ENCODE data around the gene DYRK3. TPM values are rescaled to one million over a fixed set of nuclear protein-coding genes. Genes with fewer than 3 reads are reported as not detected.

DYRK3 gene
- total and polyA plus RNA-seq, 2 of the 13 experiments (the other 11 are each of a cell fraction or from before 2014, with no cell fraction given) = 0.48 to 2.8 TPM

DNA sequence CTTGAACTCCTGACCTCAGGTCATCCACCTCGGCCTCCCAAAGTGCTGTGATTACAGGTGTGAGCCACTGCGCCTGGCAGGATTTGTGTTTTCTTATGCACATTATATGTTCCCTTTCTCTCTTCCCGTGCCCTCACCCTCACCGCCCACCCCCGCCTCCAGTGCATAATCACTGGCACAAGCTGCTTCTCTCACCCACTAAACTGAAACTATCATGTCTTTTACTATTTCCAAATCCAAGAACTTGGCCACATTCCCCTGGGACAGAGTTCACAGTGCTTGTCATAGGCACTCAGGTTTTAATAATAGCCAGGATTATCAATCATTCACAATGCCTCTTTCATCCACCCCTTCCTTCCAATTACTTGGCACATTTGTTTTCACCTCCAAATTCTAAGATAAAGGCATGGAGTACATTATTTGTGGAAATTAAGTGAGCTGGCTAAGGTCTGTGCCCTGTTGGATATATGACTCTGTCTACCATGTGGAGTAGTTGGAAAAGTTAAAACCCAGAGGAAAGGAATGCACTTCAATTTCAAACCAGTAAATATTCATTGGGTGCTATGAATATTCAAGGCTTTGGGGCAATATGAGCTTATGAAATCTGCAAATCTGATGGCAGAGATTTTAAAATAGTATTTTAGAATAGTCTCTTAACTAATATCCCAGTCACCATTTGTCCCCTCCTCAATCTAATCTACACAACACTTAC, 31.8 kb downstream of the DYRK3 start:
- ChIA-PET CTCF (ENCODE audit: low intra/inter-chr PET ratio, low total read pairs) (no interaction called here), POLR2A (no interaction called here)
- no peak for ATAC-seq
- no peaks in the 10 kb centered on the region for H3K79me2 ChIP-seq (ENCODE audit: insufficient read depth, low read length)
- peaks cover 3 to 50% of the 10 kb centered on the region in 2 experiments; a peak in 4 of 5 replicates for H3K27me3 ChIP-seq (ENCODE audit: control insufficient read depth in 1 of 2, insufficient read depth in 2 of 2, low read length in 2 of 2)
- intact Hi-C loops (cut with micrococcal nuclease; ENCODE audit: unreplicated experiment) = no loop called here
- WGBS (ENCODE audit: low lambda C conversion rate) = 28% methylated on average over 5 of the region's 5 CpGs
- no peaks in the 10 kb centered on the region for H3K36me3 ChIP-seq (replicated peaks in 1 of 2; ENCODE audit: control insufficient read depth in 1 of 2, insufficient read depth in 2 of 2, low read length in 2 of 2)
- H3K4me2 ChIP-seq (ENCODE audit: low read depth, low read length) = no peak overlapping the region
- no peak overlapping the region for H2AFZ ChIP-seq (ENCODE audit: low read length)
- no peak overlapping the region for H3K4me3 ChIP-seq (replicated peaks in 1 of 3; ENCODE audit: insufficient read depth in 1 of 3, low read depth in 2 of 3, low read length in 3 of 3)
- H3K9ac ChIP-seq (ENCODE audit: insufficient read depth, low read depth, low read length) = no peak overlapping the region
- H4K20me1 ChIP-seq (ENCODE audit: insufficient read depth, low read length) = no peaks in the 10 kb centered on the region
- BruUV-seq (replicated peaks) = no TSS peak
- in situ Hi-C loops (cut with HindIII; ENCODE audit: extremely low pct_ligation_motif_present, low pct_unique_long_range_greater_than_20kb) = loop anchor here (5.0 kb wide), 1 partner anchor 35 kb away; no protein-coding TSS in a partner anchor
- no peaks in the 10 kb centered on the region for H3K9me3 ChIP-seq (ENCODE audit: low read length)
- H3K27ac ChIP-seq (ENCODE audit: extremely low read length, insufficient read depth, low read length) = no peak overlapping the region
- H3K4me1 ChIP-seq (ENCODE audit: insufficient read depth, low read length) = 0 out of 2 replicates have a peak, but pooled peaks cover 13% of the 10 kb centered on the region
- TF ChIP-seq ZNF17 (CRISPR knock-in tag; IDR thresholded peaks at IDR 0.05) (no peak), ZKSCAN1 (IDR thresholded peaks at IDR 0.05; ENCODE audit: low read length) (no peak), ZSCAN9 (CRISPR knock-in tag; IDR thresholded peaks at IDR 0.05; ENCODE audit: borderline replicate concordance) (no peak), SP2 (CRISPR knock-in tag; IDR thresholded peaks at IDR 0.05) (no peak), SETDB1 (CRISPR knock-in tag; IDR thresholded peaks at IDR 0.05; ENCODE audit: borderline replicate concordance) (no peak), ZNF367 (CRISPR knock-in tag; IDR thresholded peaks at IDR 0.05; ENCODE audit: borderline replicate concordance) (no peak)
- TF ChIP-seq, protein P1, sequence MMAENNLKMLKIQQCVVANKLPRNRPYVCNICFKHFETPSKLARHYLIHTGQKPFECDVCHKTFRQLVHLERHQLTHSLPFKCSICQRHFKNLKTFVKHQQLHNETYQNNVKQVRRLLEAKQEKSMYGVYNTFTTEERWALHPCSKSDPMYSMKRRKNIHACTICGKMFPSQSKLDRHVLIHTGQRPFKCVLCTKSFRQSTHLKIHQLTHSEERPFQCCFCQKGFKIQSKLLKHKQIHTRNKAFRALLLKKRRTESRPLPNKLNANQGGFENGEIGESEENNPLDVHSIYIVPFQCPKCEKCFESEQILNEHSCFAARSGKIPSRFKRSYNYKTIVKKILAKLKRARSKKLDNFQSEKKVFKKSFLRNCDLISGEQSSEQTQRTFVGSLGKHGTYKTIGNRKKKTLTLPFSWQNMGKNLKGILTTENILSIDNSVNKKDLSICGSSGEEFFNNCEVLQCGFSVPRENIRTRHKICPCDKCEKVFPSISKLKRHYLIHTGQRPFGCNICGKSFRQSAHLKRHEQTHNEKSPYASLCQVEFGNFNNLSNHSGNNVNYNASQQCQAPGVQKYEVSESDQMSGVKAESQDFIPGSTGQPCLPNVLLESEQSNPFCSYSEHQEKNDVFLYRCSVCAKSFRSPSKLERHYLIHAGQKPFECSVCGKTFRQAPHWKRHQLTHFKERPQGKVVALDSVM (CRISPR knock-in tag; IDR thresholded peaks at IDR 0.05) = no peak
- no peak for FAIRE-seq
- no peak for DNase-seq (ENCODE audit: low spot score)
